Left renal pelvis (tissue), 4 donors: Measurements from ENCODE around the gene SYT1. TPM values are rescaled to one million over a fixed set of nuclear protein-coding genes. Genes with fewer than 3 reads are reported as not detected.

Experiments used
- DNase-seq, 4 donors: peaks; one replicate each; pipeline ENCODE4 v3.0.0-alpha.2; 2013; ENCODE audit warnings: low read depth in 4 of 4, low spot score in 3 of 4
- polyA plus RNA-seq, 4 donors: library from polyadenylated mRNA; unstranded; fragments of 120-200 nt; gene quantifications; one replicate each; pipeline ENCODE4 v1.2.1, GENCODE V29; 2013; ENCODE audit not compliant: insufficient read length in 4 of 4

SYT1 gene
- polyA plus RNA-seq, 4 donors = 18.1 to 54.2 (median 26.3) TPM

DNA sequence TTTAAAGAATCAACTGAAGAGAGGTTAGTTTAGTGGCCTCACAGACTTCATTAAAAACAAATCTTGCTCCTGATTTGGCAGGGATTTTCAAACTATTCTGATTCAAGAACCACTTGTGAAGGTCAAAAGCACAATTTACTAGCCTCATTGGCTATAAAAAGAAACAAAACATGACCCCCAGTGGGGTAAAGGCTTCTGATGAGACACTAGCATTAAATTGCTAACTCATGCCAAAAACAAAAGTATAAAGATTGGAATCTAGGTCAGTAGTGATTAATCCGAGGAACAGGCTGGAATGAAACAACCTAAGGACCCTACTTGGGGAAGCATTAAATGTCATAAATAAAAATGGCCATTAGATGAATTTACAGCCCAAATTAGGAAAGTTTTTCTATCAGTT is 513.9 kb downstream of the SYT1 start:
- no peak for DNase-seq

DNA sequence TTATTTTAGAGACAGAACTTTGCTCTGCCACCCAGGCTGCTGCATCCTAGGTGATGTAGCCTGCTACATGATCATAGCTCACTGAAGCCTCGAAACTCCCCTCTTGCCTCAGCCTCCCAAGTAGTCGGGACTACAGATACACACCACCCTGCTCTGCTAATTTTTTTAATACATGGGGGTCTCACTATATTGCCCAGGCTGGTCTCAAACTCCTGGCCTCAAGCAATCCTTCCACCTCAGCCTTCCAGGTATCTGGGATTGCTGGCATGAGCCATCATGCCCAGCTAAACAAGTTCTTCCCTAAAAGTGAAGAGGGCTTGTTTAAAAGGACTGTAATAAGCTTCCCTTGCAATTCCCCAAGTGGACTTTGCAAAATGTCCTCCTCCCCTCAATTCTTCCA is 515.8 kb downstream of the SYT1 start:
- DNase-seq = no peak

GRCh38 chr12:79381248-79382208 is 517.0 kb downstream of the SYT1 start:
- DNase-seq = no peak

DNA sequence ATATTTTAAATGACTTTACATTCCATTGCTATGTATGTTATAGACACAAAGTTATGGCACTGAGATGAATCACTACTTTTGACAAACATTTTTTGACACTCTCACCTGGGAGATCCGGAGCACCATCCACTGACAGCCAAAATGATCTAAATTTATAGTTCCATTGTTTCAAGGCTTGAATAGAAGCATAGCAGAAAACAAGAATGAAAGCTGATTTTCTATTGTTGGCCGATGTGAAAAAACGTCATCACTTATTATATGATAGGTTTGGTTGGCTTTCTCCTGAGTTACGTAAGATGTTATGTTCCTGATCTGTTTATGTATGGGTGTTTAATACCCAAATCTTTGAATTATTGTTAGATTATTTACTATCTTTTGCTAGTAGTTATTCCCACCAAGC is 520.0 kb downstream of the SYT1 start:
- DNase-seq = no peak

GRCh38 chr12:79388011-79388410 is 523.4 kb downstream of the SYT1 start:
- DNase-seq = no peak

DNA sequence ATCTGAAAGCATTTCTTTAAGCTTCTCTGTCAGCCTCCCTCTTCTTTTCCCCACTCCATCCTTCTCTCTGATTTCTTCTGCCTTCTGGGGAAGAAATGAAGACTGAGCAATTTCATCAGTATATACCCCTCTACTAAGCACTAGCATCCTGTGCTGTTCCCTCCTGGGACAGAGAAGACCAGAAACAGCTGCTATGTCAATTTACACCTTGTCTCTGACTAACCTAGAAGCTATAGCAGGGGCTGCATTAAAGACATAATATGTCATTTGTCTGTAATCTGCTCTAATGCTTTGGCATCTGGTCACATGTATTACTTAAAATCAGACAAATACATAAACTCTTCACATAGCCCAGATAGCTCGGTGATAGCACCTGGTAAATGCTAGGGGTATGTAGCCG is 529.3 kb downstream of the SYT1 start:
- no peak for DNase-seq

GRCh38 chr12:79397609-79398008 is 533.0 kb downstream of the SYT1 start:
- no peak for DNase-seq

GRCh38 chr12:79400481-79400880 is 535.9 kb downstream of the SYT1 start:
- DNase-seq = no peak

DNA sequence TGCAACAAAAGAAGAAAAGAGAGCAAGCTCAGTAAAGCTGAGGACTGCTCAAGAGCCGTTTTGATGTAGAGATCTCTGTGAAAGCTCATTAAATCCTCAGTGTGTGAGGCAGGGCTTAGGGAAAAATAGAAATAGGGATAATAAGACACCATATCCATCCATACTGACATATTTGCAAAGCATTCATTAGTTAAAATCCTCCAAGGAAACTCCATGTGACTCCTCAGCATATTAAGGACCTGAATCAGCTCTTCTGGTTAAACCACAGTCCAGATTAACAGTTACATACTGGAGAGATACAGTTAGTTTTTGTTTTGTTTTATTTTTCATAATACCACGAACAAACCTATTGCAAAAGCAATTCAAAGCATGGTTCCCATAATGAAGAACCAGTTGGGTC is 538.0 kb downstream of the SYT1 start:
- DNase-seq = no peak

DNA sequence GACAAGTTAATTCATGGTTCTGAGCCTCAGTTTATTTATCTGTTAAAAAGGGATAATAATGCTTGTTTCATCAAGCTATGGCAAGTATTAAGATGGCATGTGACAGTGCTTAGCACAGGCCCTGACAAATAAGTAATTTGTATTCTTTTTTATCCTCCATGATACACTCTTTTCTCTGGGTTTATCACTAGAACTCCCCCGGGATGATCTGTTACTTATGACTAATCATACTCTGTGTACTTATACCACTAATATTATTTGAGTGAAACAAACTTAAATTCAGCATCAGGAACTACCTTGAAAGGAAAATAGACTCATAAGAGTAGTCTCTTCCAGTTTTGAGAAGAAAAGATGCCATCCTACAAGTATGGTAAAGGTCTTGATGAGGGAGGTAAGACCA is 542.4 kb downstream of the SYT1 start:
- DNase-seq = no peak

DNA sequence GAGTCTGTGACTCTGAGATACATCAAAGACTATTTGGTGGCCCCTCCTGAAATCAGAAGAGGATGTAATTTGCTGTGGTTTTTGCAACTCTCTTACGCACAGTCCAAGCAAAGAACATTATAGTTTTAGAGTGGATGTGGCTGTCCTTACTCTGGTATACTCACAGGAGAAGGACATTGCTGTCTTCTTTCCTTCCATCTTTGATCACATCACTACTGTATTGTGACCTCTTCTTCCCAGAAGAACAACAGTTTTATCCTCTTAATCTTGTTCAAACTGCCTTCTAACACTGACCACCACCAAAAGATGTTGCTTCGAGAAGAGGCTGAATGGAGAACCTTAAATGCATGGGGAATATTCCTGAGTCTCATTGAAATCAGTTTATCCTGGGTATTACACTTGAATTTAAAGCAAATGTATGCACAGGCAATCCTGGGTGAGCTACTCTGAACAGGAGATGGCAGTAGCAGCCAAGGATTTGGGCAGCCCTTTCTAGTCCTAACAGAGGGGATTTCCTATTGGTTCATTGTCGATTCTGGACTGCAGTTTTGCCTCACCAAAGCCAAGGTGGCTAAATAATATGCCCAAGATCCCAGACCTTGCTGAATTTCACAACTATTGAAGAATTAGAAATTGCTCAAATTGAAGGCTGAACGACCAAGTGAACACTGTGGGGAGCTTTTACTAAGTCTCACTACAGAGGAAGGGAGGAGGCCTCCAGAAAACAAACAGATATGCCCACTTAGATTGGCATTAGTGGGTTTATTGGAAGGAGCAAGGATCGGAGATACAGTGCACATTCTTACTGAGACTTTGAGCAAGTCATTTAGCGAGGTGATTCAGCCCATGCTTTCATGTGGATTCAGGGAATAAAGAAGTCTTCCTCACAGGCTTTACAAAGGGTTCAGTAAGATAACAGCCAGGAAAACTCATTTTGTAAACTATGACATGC is 543.4 kb downstream of the SYT1 start:
- peak in 2 of 4 donors; percentile 44 to 56 for DNase-seq

GRCh38 chr12:79408689-79409088 is 544.1 kb downstream of the SYT1 start:
- DNase-seq = no peak

DNA sequence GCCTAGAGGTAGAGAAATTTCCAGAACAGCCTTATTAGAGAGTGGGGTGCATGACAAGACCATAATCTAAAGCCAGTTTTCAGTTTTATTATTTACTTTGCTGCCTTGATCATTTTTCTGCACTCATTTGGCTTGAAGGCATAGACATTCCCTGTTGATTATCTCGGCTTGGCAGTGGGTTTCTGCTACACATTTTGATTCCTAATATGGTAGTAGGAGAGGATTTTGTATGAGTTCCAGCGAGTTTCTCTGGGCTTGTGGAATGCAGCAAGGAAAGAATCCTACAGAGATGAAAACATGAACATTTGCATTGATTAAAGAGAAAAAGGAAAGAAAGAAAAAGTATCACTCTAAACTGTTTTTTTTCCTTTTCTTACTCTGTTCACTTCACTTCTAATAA is 545.0 kb downstream of the SYT1 start:
- no peak for DNase-seq

DNA sequence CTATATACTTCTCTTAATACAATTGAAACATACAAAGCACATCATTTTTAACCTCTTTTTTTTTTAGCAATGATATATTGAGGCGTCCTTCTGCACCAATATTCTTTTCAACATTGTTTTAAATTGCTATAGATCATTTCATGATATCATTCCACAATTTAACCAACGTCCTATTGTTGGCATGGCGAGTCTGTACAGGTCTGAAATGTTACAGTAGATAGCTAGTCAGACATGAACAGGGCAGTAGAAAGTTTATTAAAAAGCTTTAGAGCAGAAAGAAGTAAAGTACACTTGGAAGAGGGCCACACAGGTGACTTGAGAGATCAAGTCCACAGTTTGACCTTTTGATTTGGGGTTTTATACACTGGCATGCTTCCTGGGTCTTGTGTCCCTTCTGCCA is 547.2 kb downstream of the SYT1 start:
- no peak for DNase-seq

DNA sequence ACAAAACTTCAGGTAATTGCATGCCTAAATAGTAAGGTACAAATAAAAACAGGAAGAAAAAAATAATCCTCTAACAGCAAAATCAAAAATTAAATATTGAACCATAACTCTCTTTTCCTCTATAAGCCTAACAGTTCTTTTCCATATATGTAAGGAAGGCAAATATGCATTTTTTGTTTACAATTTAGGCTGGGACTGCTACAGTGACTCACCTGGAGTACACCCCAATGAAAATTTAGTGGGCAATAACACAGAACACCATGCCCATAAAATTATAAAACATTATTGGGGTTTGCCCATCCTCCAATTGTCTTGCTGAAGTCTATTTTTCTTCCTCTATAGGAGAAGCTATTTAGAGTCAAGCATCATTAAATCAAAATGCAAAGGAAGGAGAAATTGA is 549.2 kb downstream of the SYT1 start:
- no peak for DNase-seq

DNA sequence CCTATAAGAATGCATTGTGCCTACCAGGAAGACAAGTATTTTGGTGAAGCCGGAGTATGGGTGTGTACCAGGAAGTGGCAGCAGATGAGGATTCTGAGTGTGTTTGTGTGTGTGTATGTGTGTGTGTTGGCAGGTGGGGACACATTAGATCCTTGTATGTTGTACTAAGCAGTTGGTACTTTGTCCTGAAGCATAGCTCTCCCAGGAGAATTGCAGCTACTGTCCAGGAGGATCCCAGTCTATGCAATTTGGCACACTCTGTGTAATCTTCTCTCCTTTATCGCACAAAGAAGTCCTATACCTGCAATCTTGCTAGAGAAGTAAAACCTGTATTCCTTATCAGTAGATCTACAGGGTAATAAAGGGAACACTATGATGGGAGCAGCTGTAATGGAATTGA is 549.7 kb downstream of the SYT1 start:
- no peak for DNase-seq

GRCh38 chr12:79415321-79415720 is 550.7 kb downstream of the SYT1 start:
- DNase-seq = no peak

DNA sequence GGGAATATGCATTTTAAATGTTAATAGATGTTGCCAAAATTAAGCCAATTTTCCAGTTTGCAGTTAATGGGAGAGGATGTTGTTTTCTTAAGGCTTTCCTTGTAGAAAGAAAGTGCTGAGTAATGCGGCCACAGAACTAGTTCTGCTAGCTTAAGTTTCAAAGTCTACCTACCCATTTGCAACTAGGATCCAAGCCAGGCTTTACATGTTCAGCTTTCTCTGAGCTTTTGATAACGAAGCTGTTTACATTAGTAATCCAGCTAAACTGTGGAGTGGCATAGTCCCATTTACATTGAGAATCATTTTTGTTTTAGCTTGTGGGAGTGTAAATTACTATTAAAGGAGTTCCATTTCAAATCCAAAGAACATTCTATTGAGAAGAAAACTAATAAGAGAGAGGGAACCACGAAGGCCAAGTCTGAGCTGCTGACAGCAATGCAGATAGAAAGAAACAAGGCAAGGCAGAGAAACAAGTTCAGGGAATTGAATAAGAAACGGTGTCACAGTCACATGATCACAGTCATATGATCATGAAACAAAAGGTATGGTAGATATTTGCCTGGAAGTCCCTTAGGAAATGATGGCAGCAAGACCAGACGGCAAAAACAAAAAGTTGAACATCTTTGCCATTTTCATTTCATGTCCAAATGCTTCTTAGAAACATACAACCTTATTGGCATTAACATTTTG is 551.3 kb downstream of the SYT1 start:
- DNase-seq = no peak

- no peak for DNase-seq
These were observed 555.6 kb downstream of the SYT1 start for GRCh38 chr12:79420146-79420618.

DNA sequence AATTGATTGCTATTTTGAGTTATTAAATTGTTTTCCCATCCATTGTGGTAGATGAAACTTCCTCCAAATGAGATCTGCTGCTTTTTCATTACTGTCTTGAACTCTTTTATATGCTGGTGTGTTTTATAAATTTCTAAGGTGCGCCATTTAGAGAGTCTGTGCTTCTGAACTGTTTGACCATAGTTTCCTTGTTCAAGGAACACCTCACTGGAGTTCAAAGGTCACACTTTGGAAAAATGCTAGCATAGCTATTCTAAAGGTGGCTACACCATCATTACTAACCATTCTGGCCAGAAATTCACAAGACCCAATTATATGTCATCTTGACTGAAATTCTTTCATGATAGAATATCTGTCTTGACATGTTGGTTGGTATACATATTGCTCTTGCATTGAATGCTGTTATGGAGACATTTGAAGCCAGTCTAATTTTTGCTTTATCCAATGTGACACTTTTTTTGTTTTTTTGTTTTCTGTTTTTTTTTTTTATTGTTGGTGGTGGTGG is 556.7 kb downstream of the SYT1 start:
- no peak for DNase-seq
